Stomach smooth muscle (tissue), 2 donors: ENCODE measurements around the gene DNAJC22.
"Not testable (repeated sequence)": the region's sequence is repeated elsewhere in the genome, so short reads cannot be mapped to it uniquely, and the experiment has no call there.

Source experiments
- H3K27ac ChIP-seq: one replicate; pipeline ENCODE4 v1.7.0; 2013; ENCODE audit warnings: mild to moderate bottlenecking, low read length, inconsistent platforms
- H3K27me3 ChIP-seq, 2 donors: one replicate each; pipeline ENCODE4 v1.7.0; 2013; ENCODE audit warnings: low read length in 2 of 2; ENCODE audit not compliant: insufficient read depth in 2 of 2, control insufficient read depth in 1 of 2
- H3K36me3 ChIP-seq, 2 donors: one replicate each; pipeline ENCODE4 v1.7.0; 2013; ENCODE audit warnings: low read length in 2 of 2; ENCODE audit not compliant: control insufficient read depth in 2 of 2, insufficient read depth in 2 of 2
- H3K4me1 ChIP-seq: one replicate; pipeline ENCODE4 v1.7.0; 2013; ENCODE audit warnings: low read length; ENCODE audit not compliant: control insufficient read depth, insufficient read depth
- H3K4me3 ChIP-seq, 2 donors: one replicate each; pipeline ENCODE4 v1.7.0; 2013; ENCODE audit warnings: low read length in 2 of 2
- H3K9ac ChIP-seq, 2 donors: one replicate each; pipeline ENCODE4 v1.7.0; 2013; ENCODE audit warnings: low read length in 2 of 2, mild to moderate bottlenecking in 1 of 2
- H3K9me3 ChIP-seq, 2 donors: one replicate each; pipeline ENCODE4 v1.7.0; 2013; ENCODE audit warnings: low read length in 2 of 2; ENCODE audit not compliant: control insufficient read depth in 2 of 2
- donor health status: healthy.
- donor health status: Pancreatic carcinoma.

The DNAJC22 gene

GRCh38 chr12:49346659-49347310, at the start of gene DNAJC22:
Gene DNAJC22, plus strand, starts transcription at chr12:49346888. Its CDS starts 1,985 bp downstream, at chr12:49348873.
- Histone ChIP-seq H3K36me3 (no peaks in the 10 kb centered on the region), H3K4me3 (peak within 1 kb of the TSS; percentile 54 to 67), H3K27ac (no peak within 1 kb of the TSS), H3K4me1 (peaks cover 58% of the 10 kb centered on the region), H3K9ac (peak within 1 kb of the TSS in 1 of 2 donors; percentile 13), H3K27me3 (peaks cover 57 to 88% of the 10 kb centered on the region in 2 donors), H3K9me3 (no peaks in the 10 kb centered on the region)

GRCh38 chr12:49297695-49298060, 49.0 kb upstream of the DNAJC22 start:
- peaks cover 45 to 47% of the 10 kb centered on the region in 2 donors for H3K27me3 ChIP-seq

GRCh38 chr12:49298160-49298559, 48.5 kb upstream of the DNAJC22 start:
- Histone ChIP-seq H3K4me3 (no peak overlapping the region), H3K27me3 (peaks cover 45 to 47% of the 10 kb centered on the region in 2 donors), H3K9ac (no peak overlapping the region), H3K4me1 (peaks cover 23% of the 10 kb centered on the region), H3K27ac (no peak overlapping the region), H3K36me3 (no peaks in the 10 kb centered on the region), H3K9me3 (no peaks in the 10 kb centered on the region)

More at GRCh38 chr12:49297695-49298060, 49.0 kb upstream of the DNAJC22 start:
- Histone ChIP-seq H3K9me3 (no peaks in the 10 kb centered on the region), H3K36me3 (no peaks in the 10 kb centered on the region), H3K27ac (no peak overlapping the region), H3K9ac (no peak overlapping the region), H3K4me3 (no peak overlapping the region), H3K4me1 (peaks cover 24% of the 10 kb centered on the region)

GRCh38 chr12:49301760-49302159, 44.9 kb upstream of the DNAJC22 start:
- Histone ChIP-seq H3K4me3 (no peak overlapping the region), H3K36me3 (no peaks in the 10 kb centered on the region), H3K27ac (no peak overlapping the region), H3K4me1 (peaks cover 6% of the 10 kb centered on the region), H3K27me3 (peaks cover 23 to 26% of the 10 kb centered on the region in 2 donors), H3K9ac (no peak overlapping the region), H3K9me3 (no peaks in the 10 kb centered on the region)

- no peak overlapping the region for H3K4me3 ChIP-seq
- no peak overlapping the region for H3K27ac ChIP-seq
- no peaks in the 10 kb centered on the region for H3K9me3 ChIP-seq
- H3K36me3 ChIP-seq: no peaks in the 10 kb centered on the region
- no peak overlapping the region for H3K9ac ChIP-seq
- no peaks in the 10 kb centered on the region for H3K4me1 ChIP-seq
- H3K27me3 ChIP-seq: peaks cover 3 to 8% of the 10 kb centered on the region in 2 donors
These were observed 42.5 kb upstream of the DNAJC22 start for GRCh38 chr12:49304161-49304560.

GRCh38 chr12:49305762-49306510, 40.8 kb upstream of the DNAJC22 start:
- Histone ChIP-seq H3K27me3 (peaks cover 2 to 7% of the 10 kb centered on the region in 2 donors), H3K4me1 (no peaks in the 10 kb centered on the region), H3K27ac (no peak overlapping the region), H3K36me3 (no peaks in the 10 kb centered on the region), H3K4me3 (no peak overlapping the region), H3K9ac (no peak overlapping the region), H3K9me3 (no peaks in the 10 kb centered on the region)

GRCh38 chr12:49309386-49309785, 37.3 kb upstream of the DNAJC22 start:
- H3K36me3 ChIP-seq: no peaks in the 10 kb centered on the region
- H3K9me3 ChIP-seq: no peaks in the 10 kb centered on the region
- H3K4me1 ChIP-seq: no peaks in the 10 kb centered on the region
- H3K27ac ChIP-seq: no peak overlapping the region
- H3K4me3 ChIP-seq: no peak overlapping the region
- H3K9ac ChIP-seq: no peak overlapping the region
- H3K27me3 ChIP-seq: no peaks in the 10 kb centered on the region

- H3K9ac ChIP-seq, H3K27me3 ChIP-seq, H3K4me3 ChIP-seq, H3K27ac ChIP-seq, H3K9me3 ChIP-seq, H3K36me3 ChIP-seq, H3K4me1 ChIP-seq: not testable (repeated sequence)
These were observed 36.2 kb upstream of the DNAJC22 start for GRCh38 chr12:49310451-49311000.

- H3K9me3 ChIP-seq: no peaks in the 10 kb centered on the region
- no peaks in the 10 kb centered on the region for H3K4me1 ChIP-seq
- no peak overlapping the region for H3K9ac ChIP-seq
- H3K4me3 ChIP-seq: no peak overlapping the region
- no peak overlapping the region for H3K27ac ChIP-seq
- peaks cover 0 to 2% of the 10 kb centered on the region in 2 donors for H3K27me3 ChIP-seq
- H3K36me3 ChIP-seq: no peaks in the 10 kb centered on the region
These were observed 31.9 kb upstream of the DNAJC22 start for GRCh38 chr12:49314811-49315210.

- not testable (repeated sequence) for H3K36me3 ChIP-seq, H3K27ac ChIP-seq, H3K4me1 ChIP-seq, H3K4me3 ChIP-seq, H3K27me3 ChIP-seq, H3K9me3 ChIP-seq, H3K9ac ChIP-seq
These were observed 29.6 kb upstream of the DNAJC22 start for GRCh38 chr12:49317118-49317517.
